Left lobe of liver (tissue), 2 donors: Measurements from ENCODE around the gene KPNA1. TPM values are rescaled to one million over a fixed set of nuclear protein-coding genes. Genes with fewer than 3 reads are reported as not detected.
A peak's percentile ranks its signal among the peaks of the same experiment; 100 is the strongest.
"Not testable (repeated sequence)": the region's sequence is repeated elsewhere in the genome, so short reads cannot be mapped to it uniquely, and the experiment has no call there.

Experiments used
- ATAC-seq: fragments of 200-7000 bp; cut with Tn5 transposase; one replicate; pipeline ENCODE4 v1.9.1; 2020; ENCODE audit warnings: mild to moderate bottlenecking, moderate library complexity
- DNase-seq: peaks from one replicate; pipeline ENCODE4 v3.0.0-alpha.2; 2020; ENCODE audit warnings: low spot score
- total RNA-seq: library from RNA; stranded (reverse); gene quantifications from one replicate; pipeline ENCODE4 v1.2.1, GENCODE V29; 2021
- donor health status: DM: no; HTN: no; CAD: no; lungs with moderate emphysema.
- donor health status: DM: no; HTN: yes; CAD: no.

The KPNA1 gene
- total RNA-seq, 1 donor from 2014 or later: 47.1 TPM

- DNase-seq: no peak
- ATAC-seq: no peak
These were observed 6.1 kb upstream of the KPNA1 start for GRCh38 chr3:122520861-122521260.

GRCh38 chr3:122519693-122520092, 5.0 kb upstream of the KPNA1 start:
- no peak for DNase-seq
- ATAC-seq: no peak

- DNase-seq (no peak), ATAC-seq (no peak)
These were observed 2.2 kb upstream of the KPNA1 start for GRCh38 chr3:122516846-122517360.

- DNase-seq: peak; percentile 62
- ATAC-seq: peak; percentile 46
These were observed 1.1 kb upstream of the KPNA1 start for GRCh38 chr3:122515870-122516269.

GRCh38 chr3:122515020-122515468, 305 bp upstream of the KPNA1 start:
- DNase-seq: no peak
- peak; percentile 10 for ATAC-seq

GRCh38 chr3:122513386-122514122, 1.2 kb downstream of the KPNA1 start:
- DNase-seq: no peak
- ATAC-seq: no peak

GRCh38 chr3:122512284-122512683, 2.5 kb downstream of the KPNA1 start:
- no peak for ATAC-seq

GRCh38 chr3:122510878-122511535, 3.7 kb downstream of the KPNA1 start:
- ATAC-seq: peak; percentile 35
- DNase-seq: peak; percentile 65

More at GRCh38 chr3:122512284-122512683, 2.5 kb downstream of the KPNA1 start:
- no peak for DNase-seq

GRCh38 chr3:122508944-122509343, 5.8 kb downstream of the KPNA1 start:
- not testable (repeated sequence) for DNase-seq, ATAC-seq

GRCh38 chr3:122508135-122508914, 6.4 kb downstream of the KPNA1 start:
- DNase-seq (no peak), ATAC-seq (no peak)

- ATAC-seq (no peak), DNase-seq (no peak)
These were observed 8.3 kb downstream of the KPNA1 start for GRCh38 chr3:122506450-122506849.

- ATAC-seq (peak; percentile 36), DNase-seq (no peak)
These were observed 9.1 kb downstream of the KPNA1 start for GRCh38 chr3:122505676-122506075.

- no peak for ATAC-seq
- DNase-seq: no peak
These were observed 11.8 kb downstream of the KPNA1 start for GRCh38 chr3:122502941-122503340.

- ATAC-seq: no peak
- DNase-seq: no peak
These were observed 12.6 kb downstream of the KPNA1 start for GRCh38 chr3:122502139-122502538.

GRCh38 chr3:122500964-122501363, 13.8 kb downstream of the KPNA1 start:
- not testable (repeated sequence) for ATAC-seq, DNase-seq

- DNase-seq (no peak), ATAC-seq (no peak)
These were observed 16.6 kb downstream of the KPNA1 start for GRCh38 chr3:122498152-122498551.

GRCh38 chr3:122497425-122497824, 17.3 kb downstream of the KPNA1 start:
- no peak for DNase-seq
- ATAC-seq: no peak

GRCh38 chr3:122496508-122496907, 18.2 kb downstream of the KPNA1 start:
- no peak for DNase-seq
- ATAC-seq: no peak

GRCh38 chr3:122493296-122493695, 21.4 kb downstream of the KPNA1 start:
- DNase-seq: no peak
- ATAC-seq: no peak

GRCh38 chr3:122488262-122488973, 26.3 kb downstream of the KPNA1 start:
- DNase-seq: no peak
- ATAC-seq: no peak

- DNase-seq (no peak), ATAC-seq (no peak)
These were observed 29.8 kb downstream of the KPNA1 start for GRCh38 chr3:122484985-122485384.
